ENCODE measurements around the gene ATP6V1D. TPM values are rescaled to one million over a fixed set of nuclear protein-coding genes. Genes with fewer than 3 reads are reported as not detected.

ATP6V1D gene
- total RNA-seq, 2 donors from 2014 or later = 39.7 to 40.9 TPM

DNA sequence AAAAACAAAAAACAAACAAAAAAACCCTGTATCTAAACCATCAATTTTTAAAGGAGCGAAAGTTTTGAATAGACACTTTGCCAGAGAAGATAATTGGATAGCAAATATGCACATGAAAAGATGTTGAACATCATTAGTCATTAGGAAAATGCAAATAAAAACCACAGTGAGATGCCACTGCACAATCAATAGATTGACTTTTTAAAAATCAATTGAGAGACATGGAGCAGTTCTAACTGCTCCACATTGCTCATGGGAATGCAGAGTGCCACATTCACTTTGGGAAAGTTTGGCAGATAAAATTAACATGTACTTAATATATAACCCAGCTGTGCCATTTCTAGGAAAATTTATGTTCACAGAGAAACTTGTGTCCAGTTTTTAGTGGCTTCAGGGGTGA is 13.2 kb upstream of the ATP6V1D start:
- WGBS, 2 donors = 93 to 100% methylated on average over 1 of the region's 1 CpG
- Histone ChIP-seq H3K4me1 (peaks cover 5% of the 10 kb centered on the region), H3K27me3 (no peaks in the 10 kb centered on the region), H3K9me3 (no peaks in the 10 kb centered on the region), H3K4me3 (no peak overlapping the region), H3K27ac (no peak overlapping the region), H3K36me3 (replicated peaks in 1 of 2; ENCODE audit: insufficient read depth in 1 of 2, low read depth in 2 of 2) (peaks cover 7 to 20% of the 10 kb centered on the region in 2 donors)
- intact Hi-C loops (cut with DNase I) = no loop called here
- no peak for TF ChIP-seq POLR2A (IDR thresholded peaks at IDR 0.05)
- no peak for TF ChIP-seq CTCF (IDR thresholded peaks at IDR 0.05)
- no peak for DNase-seq
- ATAC-seq = no peak

GRCh38 chr14:67371247-67372148 is 11.9 kb upstream of the ATP6V1D start:
- H3K27me3 ChIP-seq = no peaks in the 10 kb centered on the region
- ATAC-seq (no peak), DNase-seq (no peak)
- TF ChIP-seq CTCF (IDR thresholded peaks at IDR 0.05) (no peak), POLR2A (IDR thresholded peaks at IDR 0.05) (no peak)
- H3K9me3 ChIP-seq = no peaks in the 10 kb centered on the region
- H3K4me3 ChIP-seq = no peak overlapping the region
- intact Hi-C loops (cut with DNase I) = no loop called here
- peaks cover 9 to 13% of the 10 kb centered on the region in 2 donors for H3K36me3 ChIP-seq (replicated peaks in 1 of 2; ENCODE audit: insufficient read depth in 1 of 2, low read depth in 2 of 2)
- peaks cover 5% of the 10 kb centered on the region for H3K4me1 ChIP-seq
- H3K27ac ChIP-seq = no peak overlapping the region
- 93 to 95% methylated on average over 4 of the region's 4 CpGs for WGBS, 2 donors

DNA sequence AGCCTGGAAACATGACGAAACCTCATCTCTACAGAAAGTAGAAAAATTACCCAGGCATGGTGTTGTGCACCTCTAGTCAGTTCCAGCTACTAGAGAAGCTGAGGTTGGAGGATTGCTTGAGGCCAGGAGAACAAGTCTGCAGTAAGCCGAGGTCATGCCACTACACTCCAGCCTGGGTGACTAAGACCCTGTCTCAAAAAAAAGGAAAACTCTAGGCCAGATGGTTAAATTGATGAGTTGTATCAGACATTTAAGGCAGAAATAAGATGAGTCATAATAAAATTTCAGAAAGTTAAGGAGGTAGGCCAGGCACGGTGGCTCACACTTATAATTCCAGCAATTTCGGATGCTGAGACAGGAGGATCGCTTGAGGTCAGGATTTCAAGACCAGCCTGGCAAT is 11.2 kb upstream of the ATP6V1D start:
- intact Hi-C loops (cut with DNase I) = no loop called here
- ATAC-seq (no peak), DNase-seq (no peak)
- Histone ChIP-seq H3K27ac (no peak overlapping the region), H3K36me3 (replicated peaks in 1 of 2; ENCODE audit: insufficient read depth in 1 of 2, low read depth in 2 of 2) (peaks cover 9 to 16% of the 10 kb centered on the region in 2 donors), H3K27me3 (no peaks in the 10 kb centered on the region), H3K9me3 (no peaks in the 10 kb centered on the region), H3K4me3 (no peak overlapping the region), H3K4me1 (peaks cover 5% of the 10 kb centered on the region)
- TF ChIP-seq CTCF (IDR thresholded peaks at IDR 0.05) = no peak
- TF ChIP-seq POLR2A (IDR thresholded peaks at IDR 0.05) = no peak
- 95 to 96% methylated on average over 5 of the region's 5 CpGs for WGBS, 2 donors

- intact Hi-C loops (cut with DNase I) = no loop called here
- DNase-seq (no peak), ATAC-seq (no peak)
- H3K27me3 ChIP-seq = no peaks in the 10 kb centered on the region
- no peak overlapping the region for H3K27ac ChIP-seq
- H3K4me3 ChIP-seq = no peak overlapping the region
- TF ChIP-seq POLR2A (IDR thresholded peaks at IDR 0.05) = no peak
- no peak for TF ChIP-seq CTCF (IDR thresholded peaks at IDR 0.05)
- peaks cover 5 to 22% of the 10 kb centered on the region in 2 donors for H3K36me3 ChIP-seq (replicated peaks in 1 of 2; ENCODE audit: insufficient read depth in 1 of 2, low read depth in 2 of 2)
- peaks cover 23% of the 10 kb centered on the region for H3K4me1 ChIP-seq
- WGBS, 2 donors = 88 to 90% methylated on average over 4 of the region's 4 CpGs
- no peaks in the 10 kb centered on the region for H3K9me3 ChIP-seq
These were observed 5.9 kb upstream of the ATP6V1D start for GRCh38 chr14:67365476-67365875.
